Astrocyte (in vitro differentiated cells and primary cell): ENCODE measurements around the gene SUPT4H1. TPM values are rescaled to one million over a fixed set of nuclear protein-coding genes. Genes with fewer than 3 reads are reported as not detected.

Experiments
- DNase-seq: peaks from one replicate; pipeline ENCODE4 v3.0.0-alpha.2; 2010; ENCODE audit warnings: low read depth
- FAIRE-seq: peaks from 2 replicates; lab custom pipeline; 2011; peaks lifted over from hg19 to GRCh38; lab: Jason Lieb, UNC
- H2AFZ ChIP-seq: 2 replicates; pipeline ENCODE4 v1.6.0; 2012; ENCODE audit warnings: low read depth, low read length, inconsistent platforms
- H3K27ac ChIP-seq: 2 replicates; pipeline ENCODE4 v1.5.1; 2011; ENCODE audit warnings: low read depth, low read length, inconsistent platforms
- H3K27me3 ChIP-seq: 2 replicates; pipeline ENCODE4 v1.6.0; 2011; ENCODE audit warnings: low read length, inconsistent platforms; ENCODE audit not compliant: insufficient read depth
- H3K36me3 ChIP-seq: 2 replicates; pipeline ENCODE4 v1.5.1; 2011; ENCODE audit warnings: low read length, inconsistent platforms; ENCODE audit not compliant: insufficient read depth
- H3K4me1 ChIP-seq: 2 replicates; pipeline ENCODE4 v1.5.1; 2011; ENCODE audit warnings: low read length, inconsistent platforms; ENCODE audit not compliant: insufficient read depth
- H3K4me2 ChIP-seq: 2 replicates; pipeline ENCODE4 v1.6.0; 2012; ENCODE audit warnings: low read length, inconsistent platforms
- H3K4me3 ChIP-seq: 2 replicates; pipeline ENCODE4 v1.5.1; 2011; ENCODE audit warnings: low read depth, mild to moderate bottlenecking, low read length, inconsistent platforms; ENCODE audit not compliant: insufficient read depth
- H3K79me2 ChIP-seq: 2 replicates; pipeline ENCODE4 v1.6.0; 2012; ENCODE audit warnings: mild to moderate bottlenecking, low read length, inconsistent platforms; ENCODE audit not compliant: insufficient read depth
- H3K9ac ChIP-seq: 2 replicates; pipeline ENCODE4 v1.6.0; 2012; ENCODE audit warnings: mild to moderate bottlenecking, low read length, inconsistent platforms
- H3K9me3 ChIP-seq: 2 replicates; pipeline ENCODE4 v1.5.1; 2012; ENCODE audit warnings: low read depth, mild to moderate bottlenecking, low read length, inconsistent platforms; ENCODE audit not compliant: insufficient read depth
- H4K20me1 ChIP-seq: 2 replicates; pipeline ENCODE4 v1.6.0; 2012; ENCODE audit warnings: low read length, inconsistent platforms; ENCODE audit not compliant: insufficient read depth
- H3K27ac Mint-ChIP-seq: one replicate; pipeline ENCODE4 v1.8.0; 2021; ENCODE audit warnings: mild to moderate bottlenecking, mixed read lengths; ENCODE audit not compliant: unreplicated experiment
- H3K27me3 Mint-ChIP-seq: one replicate; pipeline ENCODE4 v1.8.0; 2021; ENCODE audit warnings: low read depth, mixed read lengths; ENCODE audit not compliant: unreplicated experiment
- H3K36me3 Mint-ChIP-seq: one replicate; pipeline ENCODE4 v1.8.0; 2021; ENCODE audit warnings: low read depth, mixed read lengths; ENCODE audit not compliant: unreplicated experiment
- H3K4me1 Mint-ChIP-seq: one replicate; pipeline ENCODE4 v1.8.0; 2021; ENCODE audit warnings: low read depth, mixed read lengths; ENCODE audit not compliant: unreplicated experiment
- H3K4me3 Mint-ChIP-seq: one replicate; pipeline ENCODE4 v1.8.0; 2021; ENCODE audit warnings: mild to moderate bottlenecking, moderate library complexity, mixed read lengths; ENCODE audit not compliant: unreplicated experiment
- H3K9me3 Mint-ChIP-seq: one replicate; pipeline ENCODE4 v1.8.0; 2021; ENCODE audit warnings: mild to moderate bottlenecking, mixed read lengths; ENCODE audit not compliant: unreplicated experiment
- CTCF ChIP-seq: IDR thresholded peaks from 2 replicates; pipeline ENCODE4 v1.5.1; 2011; ENCODE audit warnings: low read depth, mild to moderate bottlenecking, inconsistent platforms, low read length, moderate library complexity; ENCODE audit not compliant: insufficient read depth
- EZH2 ChIP-seq: IDR thresholded peaks from 2 replicates; pipeline ENCODE4 v1.6.1; 2012; ENCODE audit warnings: mild to moderate bottlenecking, low read length, inconsistent platforms; ENCODE audit not compliant: insufficient read depth
- total RNA-seq: library from RNA; stranded (reverse); gene quantifications from 2 replicates; pipeline ENCODE4 v1.2.1, GENCODE V29; 2021

Gene SUPT4H1
- total RNA-seq, 1 donor from 2014 or later, result 108 TPM

GRCh38 chr17:58379511-58379824, 27.5 kb upstream of the SUPT4H1 start:
- Histone ChIP-seq H3K27me3 (peaks cover 2% of the 10 kb centered on the region), H3K27ac (no peak overlapping the region), H3K79me2 (no peaks in the 10 kb centered on the region), H2AFZ (no peak overlapping the region), H3K9ac (no peak overlapping the region), H3K9me3 (no peaks in the 10 kb centered on the region), H3K4me1 (no peaks in the 10 kb centered on the region), H3K36me3 (no peaks in the 10 kb centered on the region), H4K20me1 (no peaks in the 10 kb centered on the region), H3K4me2 (no peak overlapping the region), H3K4me3 (no peak overlapping the region)
- no peak overlapping the region for H3K4me3 Mint-ChIP-seq
- peak overlapping the region; percentile 77 for H3K27ac Mint-ChIP-seq
- TF ChIP-seq EZH2 (no peak), CTCF (no peak)
- no peak for FAIRE-seq
- H3K4me1 Mint-ChIP-seq, result peaks cover 29% of the 10 kb centered on the region
- no peaks in the 10 kb centered on the region for H3K27me3 Mint-ChIP-seq
- H3K36me3 Mint-ChIP-seq, result no peaks in the 10 kb centered on the region
- DNase-seq, result no peak
- H3K9me3 Mint-ChIP-seq, result no peaks in the 10 kb centered on the region

- Histone ChIP-seq H3K9me3 (no peaks in the 10 kb centered on the region), H3K9ac (no peak overlapping the region), H3K36me3 (no peaks in the 10 kb centered on the region), H3K79me2 (no peaks in the 10 kb centered on the region), H2AFZ (no peak overlapping the region), H3K27ac (no peak overlapping the region), H4K20me1 (no peaks in the 10 kb centered on the region), H3K27me3 (peaks cover 2% of the 10 kb centered on the region), H3K4me2 (no peak overlapping the region), H3K4me3 (no peak overlapping the region), H3K4me1 (no peaks in the 10 kb centered on the region)
- peak overlapping the region; percentile 77 for H3K27ac Mint-ChIP-seq
- H3K27me3 Mint-ChIP-seq, result no peaks in the 10 kb centered on the region
- peaks cover 27% of the 10 kb centered on the region for H3K4me1 Mint-ChIP-seq
- no peaks in the 10 kb centered on the region for H3K36me3 Mint-ChIP-seq
- no peak for DNase-seq
- FAIRE-seq, result no peak
- H3K4me3 Mint-ChIP-seq, result no peak overlapping the region
- TF ChIP-seq EZH2, result no peak
- no peak for TF ChIP-seq CTCF
- no peaks in the 10 kb centered on the region for H3K9me3 Mint-ChIP-seq
Measured at GRCh38 chr17:58378733-58379510, 26.9 kb upstream of the SUPT4H1 start.

- H3K79me2 ChIP-seq, result no peaks in the 10 kb centered on the region
- FAIRE-seq (no peak), DNase-seq (no peak)
- no peak overlapping the region for H2AFZ ChIP-seq
- Mint-ChIP-seq H3K36me3 (no peaks in the 10 kb centered on the region), H3K27me3 (no peaks in the 10 kb centered on the region), H3K4me3 (no peak overlapping the region), H3K9me3 (no peaks in the 10 kb centered on the region), H3K27ac (no peak overlapping the region), H3K4me1 (peaks cover 25% of the 10 kb centered on the region)
- no peak overlapping the region for H3K4me2 ChIP-seq
- no peak overlapping the region for H3K4me3 ChIP-seq
- H3K9ac ChIP-seq, result no peak overlapping the region
- no peaks in the 10 kb centered on the region for H4K20me1 ChIP-seq
- no peaks in the 10 kb centered on the region for H3K9me3 ChIP-seq
- no peaks in the 10 kb centered on the region for H3K4me1 ChIP-seq
- H3K27me3 ChIP-seq, result peaks cover 2% of the 10 kb centered on the region
- no peak overlapping the region for H3K27ac ChIP-seq
- TF ChIP-seq EZH2 (no peak), CTCF (no peak)
- no peaks in the 10 kb centered on the region for H3K36me3 ChIP-seq
Measured at GRCh38 chr17:58377661-58378060, 25.7 kb upstream of the SUPT4H1 start.
